GM12878 (cell line): ENCODE data around the gene KLC3. TPM values are rescaled to one million over a fixed set of nuclear protein-coding genes. Genes with fewer than 3 reads are reported as not detected.

ENCODE experiments used
- ATAC-seq: fragments of 200-7000 bp; cut with Tn5 transposase; 3 replicates; pipeline ENCODE4 v1.9.1; 2020; ENCODE audit warnings: mild to moderate bottlenecking, moderate library complexity
- BruUV-seq: library from RNA; stranded (reverse); fragments of 400-500 nt; replicated peaks from 2 replicates; lab custom pipeline; 2021; lab: Mats Ljungman, UMichigan
- CTCF ChIA-PET: fragments of 300-600 bp; sonication (Branson Sonifier 250); formaldehyde crosslinking; extraction: SDS; loops from one replicate; lab custom pipeline; 2021; ENCODE audit warnings: inconsistent platforms; lab: Yijun Ruan, JAX
- POLR2A ChIA-PET: fragments of 350-600 bp; formaldehyde crosslinking; extraction: SDS; loops from one replicate; lab custom pipeline; 2021; ENCODE audit warnings: inconsistent platforms; lab: Charles Lee
- RAD21 ChIA-PET: fragments of 300-600 bp; sonication (Branson Sonifier 250); formaldehyde crosslinking; loops from one replicate; lab custom pipeline; 2023; ENCODE audit warnings: antibody characterized with exemption; ENCODE audit not compliant: unreplicated experiment; lab: Charles Lee
- SMC1A ChIA-PET: fragments of 300-600 bp; sonication (Branson Sonifier 250); formaldehyde crosslinking; loops from one replicate; lab custom pipeline; 2023; ENCODE audit not compliant: unreplicated experiment, uncharacterized antibody; lab: Charles Lee
- DNase-seq: peaks from one replicate; pipeline ENCODE4 v3.0.0-alpha.2; 2011; ENCODE audit warnings: low read depth, low spot score
- FAIRE-seq: peaks from 3 replicates; lab custom pipeline; 2011; peaks lifted over from hg19 to GRCh38; lab: Jason Lieb, UNC
- H2AFZ ChIP-seq: 2 replicates; pipeline ENCODE4 v1.6.0; 2011; ENCODE audit warnings: low read depth, low read length, control low read depth; ENCODE audit not compliant: control insufficient read depth
- H3K27ac ChIP-seq: 2 replicates; pipeline ENCODE4 v1.5.1; 2011; ENCODE audit warnings: control low read depth; ENCODE audit not compliant: control insufficient read depth, insufficient read depth
- H3K27me3 ChIP-seq, 2 experiments: replicated peaks in 1 of 2; 2 replicates each; pipeline versions ENCODE4 v1.6.0 to v1.6.1; 2011; ENCODE audit warnings: low read length in 1 of 2; ENCODE audit not compliant: control insufficient read depth in 2 of 2, insufficient read depth in 2 of 2
- H3K36me3 ChIP-seq, 2 experiments: 2 replicates each; pipeline ENCODE4 v1.5.1; 2011; ENCODE audit warnings: low read length in 1 of 2; ENCODE audit not compliant: control insufficient read depth in 2 of 2, insufficient read depth in 2 of 2
- H3K4me1 ChIP-seq: 2 replicates; pipeline ENCODE4 v1.6.1; 2011; ENCODE audit warnings: mild to moderate bottlenecking, low read length, moderate library complexity, mixed read lengths; ENCODE audit not compliant: control insufficient read depth, insufficient read depth
- H3K4me2 ChIP-seq: 2 replicates; pipeline ENCODE4 v1.6.0; 2011; ENCODE audit warnings: control low read depth; ENCODE audit not compliant: control insufficient read depth, insufficient read depth
- H3K4me3 ChIP-seq: fragments of 200-600 bp; sonication (generic); 2 replicates; pipeline ENCODE4 v1.5.1; 2016
- H3K79me2 ChIP-seq: 2 replicates; pipeline ENCODE4 v1.6.0; 2011; ENCODE audit warnings: low read length; ENCODE audit not compliant: control insufficient read depth, insufficient read depth
- H3K9ac ChIP-seq: 2 replicates; pipeline ENCODE4 v1.8.0; 2011; ENCODE audit warnings: low read length, control low read depth, mixed read lengths; ENCODE audit not compliant: control insufficient read depth, insufficient read depth
- H3K9me3 ChIP-seq: replicated peaks from 3 replicates; pipeline ENCODE4 v1.5.1; 2011; ENCODE audit warnings: mild to moderate bottlenecking, low read length; ENCODE audit not compliant: control insufficient read depth, insufficient read depth
- H4K20me1 ChIP-seq: 2 replicates; pipeline ENCODE4 v1.6.0; 2011; ENCODE audit not compliant: control insufficient read depth, insufficient read depth
- EGR1 ChIP-seq, 2 experiments: IDR thresholded peaks; 1 replicate in 1 of 2; 2 replicates in 1 of 2; pipeline ENCODE4 v1.6.1; 2011 to 2012; ENCODE audit warnings: low read depth in 2 of 2, low read length in 2 of 2, borderline replicate concordance in 1 of 2, mild to moderate bottlenecking in 1 of 2, moderate library complexity in 1 of 2
- RCOR1 ChIP-seq: conservative IDR thresholded peaks from 2 replicates; pipeline ENCODE4 v1.6.1; 2012; ENCODE audit warnings: low read depth, low read length, improper control_type of control experiment
- RUNX3 ChIP-seq: IDR thresholded peaks from 2 replicates; pipeline ENCODE4 v1.6.1; 2012; ENCODE audit warnings: low read length, inconsistent platforms
- WGBS: methylation state at CpG from one replicate; pipeline ENCODE4 v1.1.6; 2016; ENCODE audit warnings: low lambda C conversion rate; ENCODE audit not compliant: insufficient replicate concordance, insufficient coverage; ENCODE audit errors: missing lambda C conversion rate; 5-methylcytosine and 5-hydroxymethylcytosine counted together
- in situ Hi-C: fragments of 300-500 bp; cut with MboI; formaldehyde crosslinking; loops from 9 replicates; pipeline ENCODE4 v1.14.3; 2018; ENCODE audit warnings: mixed read lengths
- intact Hi-C: fragments of 100-400 bp; cut with micrococcal nuclease; formaldehyde crosslinking; loops from one replicate; pipeline ENCODE4 v1.14.2; 2022; ENCODE audit not compliant: unreplicated experiment
- polyA plus RNA-seq, 11 experiments: library from polyadenylated mRNA; depleted of rRNA in 4 of 11; unstranded in 6 of 11; stranded (reverse) in 5 of 11; fragments of >200 nt; fragmentation: Nextera tagmentation in 4 of 11; fragmentation: Illumina TruSeq in 1 of 11; extraction: Ambion mirVana in 4 of 11; extraction: Trizol in 1 of 11; gene quantifications; 1 replicate in 1 of 11; 2 replicates in 10 of 11; pipeline versions ENCODE4 v1.2.1 to v1.2.3, GENCODE V29; 2011 to 2016; ENCODE audit warnings: inconsistent platforms in 2 of 11, missing spikeins in 2 of 11, low read depth in 1 of 11
- total RNA-seq, 4 experiments: library from RNA; depleted of rRNA in 3 of 4; stranded (reverse); fragments of >200 nt in 3 of 4; fragmentation: Illumina TruSeq in 1 of 4; extraction: Trizol in 1 of 4; gene quantifications; 2 replicates each; pipeline versions ENCODE4 v1.2.1 to v1.2.3, GENCODE V29; 2013 to 2021
- TF ChIP-seq, protein P1 (sequence below): fragments of 150-350 bp; IDR thresholded peaks from 2 replicates; pipeline ENCODE4 v1.6.1; 2014; ENCODE audit warnings: mild to moderate bottlenecking, low read depth, low read length
- TF ChIP-seq, protein P2 (sequence below): fragments of 450-650 bp; IDR thresholded peaks from 2 replicates; pipeline ENCODE4 v1.6.1; 2017; ENCODE audit warnings: borderline replicate concordance

Gene KLC3
- total and polyA plus RNA-seq, 10 of the 15 experiments (the other 5 are each of a cell fraction or from before 2014, with no cell fraction given) = 0.03 to 0.38 (median 0.28) TPM; not detected in 5

- TF ChIP-seq RCOR1 (no peak), RUNX3 (no peak)
These were observed 8.9 kb downstream of the KLC3 start (continued) for GRCh38 chr19:45349430-45349941.

DNA sequence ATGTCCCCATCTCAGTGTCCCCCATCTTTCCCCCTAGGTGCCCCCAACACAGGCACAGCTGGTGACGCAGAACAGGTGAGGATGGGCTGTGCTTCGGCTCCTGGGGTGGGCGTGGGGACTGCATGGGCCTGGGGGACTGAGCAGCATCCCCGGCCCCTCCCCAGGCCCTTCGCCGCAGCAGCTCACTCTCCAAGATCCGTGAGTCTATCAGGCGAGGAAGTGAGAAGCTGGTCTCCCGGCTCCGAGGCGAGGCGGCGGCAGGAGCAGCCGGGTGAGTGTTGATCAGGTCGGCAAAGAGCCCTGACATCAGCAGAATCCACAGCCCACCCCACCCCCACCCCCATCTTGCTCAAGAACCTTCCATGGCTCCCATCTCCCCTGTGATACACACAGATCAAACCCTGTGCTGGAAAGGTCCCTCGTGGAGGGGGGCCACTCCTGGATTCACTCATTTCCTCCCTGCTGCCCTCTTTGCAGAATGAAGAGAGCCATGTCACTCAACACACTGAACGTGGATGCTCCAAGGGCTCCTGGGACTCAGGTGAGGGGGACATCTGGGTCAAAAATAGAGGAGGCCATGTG is 10.0 kb downstream of the KLC3 start:
- in situ Hi-C loops = no loop called here
- no peak for FAIRE-seq
- no peaks in the 10 kb centered on the region for H3K9me3 ChIP-seq
- 80% methylated on average over 16 of the region's 17 CpGs for WGBS
- TF ChIP-seq, protein P1, sequence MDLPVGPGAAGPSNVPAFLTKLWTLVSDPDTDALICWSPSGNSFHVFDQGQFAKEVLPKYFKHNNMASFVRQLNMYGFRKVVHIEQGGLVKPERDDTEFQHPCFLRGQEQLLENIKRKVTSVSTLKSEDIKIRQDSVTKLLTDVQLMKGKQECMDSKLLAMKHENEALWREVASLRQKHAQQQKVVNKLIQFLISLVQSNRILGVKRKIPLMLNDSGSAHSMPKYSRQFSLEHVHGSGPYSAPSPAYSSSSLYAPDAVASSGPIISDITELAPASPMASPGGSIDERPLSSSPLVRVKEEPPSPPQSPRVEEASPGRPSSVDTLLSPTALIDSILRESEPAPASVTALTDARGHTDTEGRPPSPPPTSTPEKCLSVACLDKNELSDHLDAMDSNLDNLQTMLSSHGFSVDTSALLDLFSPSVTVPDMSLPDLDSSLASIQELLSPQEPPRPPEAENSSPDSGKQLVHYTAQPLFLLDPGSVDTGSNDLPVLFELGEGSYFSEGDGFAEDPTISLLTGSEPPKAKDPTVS = no peak
- TF ChIP-seq, protein P2, sequence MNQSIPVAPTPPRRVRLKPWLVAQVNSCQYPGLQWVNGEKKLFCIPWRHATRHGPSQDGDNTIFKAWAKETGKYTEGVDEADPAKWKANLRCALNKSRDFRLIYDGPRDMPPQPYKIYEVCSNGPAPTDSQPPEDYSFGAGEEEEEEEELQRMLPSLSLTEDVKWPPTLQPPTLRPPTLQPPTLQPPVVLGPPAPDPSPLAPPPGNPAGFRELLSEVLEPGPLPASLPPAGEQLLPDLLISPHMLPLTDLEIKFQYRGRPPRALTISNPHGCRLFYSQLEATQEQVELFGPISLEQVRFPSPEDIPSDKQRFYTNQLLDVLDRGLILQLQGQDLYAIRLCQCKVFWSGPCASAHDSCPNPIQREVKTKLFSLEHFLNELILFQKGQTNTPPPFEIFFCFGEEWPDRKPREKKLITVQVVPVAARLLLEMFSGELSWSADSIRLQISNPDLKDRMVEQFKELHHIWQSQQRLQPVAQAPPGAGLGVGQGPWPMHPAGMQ = no peak
- TF ChIP-seq EGR1 (IDR thresholded peaks at IDR 0.05; ENCODE audit: borderline replicate concordance in 1 of 2, low read depth in 2 of 2, low read length in 2 of 2) = no peak
- TF ChIP-seq, all 136 proteins: peak for 0
- no TSS peak for BruUV-seq
- no peak overlapping the region for H3K4me2 ChIP-seq
- H2AFZ ChIP-seq = no peak overlapping the region
- H3K27me3 ChIP-seq = no peaks in the 10 kb centered on the region
- H3K36me3 ChIP-seq = peaks cover 3 to 4% of the 10 kb centered on the region in 2 experiments
- CTCF ChIA-PET = no interaction called here
- no peak overlapping the region for H3K9ac ChIP-seq
- intact Hi-C loops = no loop called here
- no peak overlapping the region for H3K27ac ChIP-seq
- DNase-seq = no peak
- SMC1A ChIA-PET = no interaction called here
- H3K4me3 ChIP-seq = no peak overlapping the region
- H3K4me1 ChIP-seq = no peaks in the 10 kb centered on the region
- H4K20me1 ChIP-seq = no peaks in the 10 kb centered on the region
- POLR2A ChIA-PET = no interaction called here
- no peaks in the 10 kb centered on the region for H3K79me2 ChIP-seq
- RAD21 ChIA-PET = no interaction called here
- ATAC-seq = no peak
